Activated T-helper 17 cell treated with anti-CD3 and anti-CD28 coated beads, Interleukin-2, amount 50 U/mL, for 72 hours (primary cell): Measurements from ENCODE around the gene GSX1. TPM values are rescaled to one million over a fixed set of nuclear protein-coding genes. Genes with fewer than 3 reads are reported as not detected.
"Not testable (repeated sequence)": the region's sequence is repeated elsewhere in the genome, so short reads cannot be mapped to it uniquely, and the experiment has no call there.

Experiments used
- ATAC-seq: fragments of 150-1000 bp; cut with Tn5 transposase; replicated peaks from 2 replicates; pipeline ENCODE4 v1.10.0; 2021; ENCODE audit warnings: mild to moderate bottlenecking, moderate library complexity
- H3K27ac Mint-ChIP-seq: one replicate; pipeline ENCODE4 v1.8.0; 2022; ENCODE audit warnings: mixed read lengths
- H3K27me3 Mint-ChIP-seq: one replicate; pipeline ENCODE4 v1.8.0; 2022; ENCODE audit warnings: mixed read lengths
- H3K36me3 Mint-ChIP-seq: one replicate; pipeline ENCODE4 v1.8.0; 2022; ENCODE audit warnings: low read depth, mild to moderate bottlenecking, mixed read lengths
- H3K4me1 Mint-ChIP-seq: one replicate; pipeline ENCODE4 v1.8.0; 2022; ENCODE audit warnings: mixed read lengths
- H3K4me3 Mint-ChIP-seq: one replicate; pipeline ENCODE4 v1.8.0; 2022; ENCODE audit warnings: mild to moderate bottlenecking, mixed read lengths
- H3K9me3 Mint-ChIP-seq: one replicate; pipeline ENCODE4 v1.8.0; 2022; ENCODE audit warnings: mixed read lengths
- total RNA-seq, 2 donors: library from RNA; stranded (reverse); gene quantifications; one replicate each; pipeline ENCODE4 v1.2.3, GENCODE V29; 2022

The GSX1 gene
- total RNA-seq: not detected

DNA sequence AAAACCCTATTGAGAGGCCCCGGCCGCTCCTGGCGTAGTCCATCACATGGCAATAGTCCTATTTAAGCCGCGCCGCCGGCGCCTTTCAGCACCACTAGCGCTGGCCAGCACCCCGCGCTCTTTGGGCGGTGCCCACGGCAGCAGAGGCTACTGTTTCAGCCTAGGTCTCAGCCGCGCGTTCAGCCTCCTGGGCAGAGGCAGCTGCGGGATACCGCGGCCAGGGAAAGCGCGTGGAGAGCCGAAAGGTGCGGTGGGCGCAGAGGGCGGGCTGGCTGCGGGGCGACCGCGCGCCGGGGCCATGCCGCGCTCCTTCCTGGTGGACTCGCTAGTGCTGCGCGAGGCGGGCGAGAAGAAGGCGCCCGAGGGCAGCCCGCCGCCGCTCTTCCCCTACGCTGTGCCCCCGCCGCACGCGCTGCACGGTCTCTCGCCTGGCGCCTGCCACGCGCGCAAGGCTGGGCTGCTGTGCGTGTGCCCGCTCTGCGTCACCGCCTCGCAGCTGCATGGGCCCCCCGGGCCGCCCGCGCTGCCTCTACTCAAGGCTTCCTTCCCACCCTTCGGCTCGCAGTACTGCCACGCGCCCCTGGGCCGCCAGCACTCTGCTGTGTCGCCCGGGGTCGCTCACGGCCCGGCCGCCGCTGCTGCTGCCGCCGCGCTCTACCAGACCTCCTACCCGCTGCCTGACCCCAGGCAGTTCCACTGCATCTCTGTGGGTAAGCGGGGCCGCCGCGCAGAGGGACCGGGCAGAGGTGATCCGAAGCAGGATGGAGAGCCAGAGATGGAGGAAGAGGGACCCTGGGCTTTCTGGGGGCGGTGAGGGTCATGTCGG lies at the start of gene GSX1:
GSX1 (plus strand) TSS at position 91 of the 826 bp plus-strand sequence; CDS start at position 299, 208 bp downstream.
- Mint-ChIP-seq H3K27me3 (peaks cover 73% of the 10 kb centered on the region), H3K36me3 (no peaks in the 10 kb centered on the region), H3K9me3 (no peaks in the 10 kb centered on the region), H3K4me1 (peaks cover 29% of the 10 kb centered on the region), H3K27ac (no peak within 1 kb of the TSS), H3K4me3 (peak within 1 kb of the TSS; percentile 87)
- ATAC-seq: peak; percentile 62

DNA sequence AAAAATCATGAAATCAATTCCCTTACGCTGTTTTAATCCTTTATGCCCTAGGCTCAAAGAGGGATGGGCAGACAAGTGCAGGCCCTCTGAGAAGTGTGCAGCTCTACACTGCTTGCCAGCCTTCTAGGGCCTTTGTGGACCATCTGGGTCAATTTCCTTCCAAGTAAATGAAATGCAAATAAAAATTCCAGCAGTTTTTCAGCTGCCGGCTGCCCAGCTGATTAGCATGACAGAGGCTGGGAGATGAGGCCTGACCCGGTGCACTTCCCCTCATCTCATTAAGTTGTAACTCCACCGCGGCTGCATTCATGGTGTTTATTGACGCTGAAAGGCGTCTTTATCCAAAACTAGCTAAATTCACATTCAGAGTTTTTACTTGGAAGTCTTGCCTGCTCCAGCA lies 47.5 kb upstream of the GSX1 start:
- no peak for ATAC-seq
- H3K9me3 Mint-ChIP-seq: no peaks in the 10 kb centered on the region
- no peak overlapping the region for H3K27ac Mint-ChIP-seq
- no peaks in the 10 kb centered on the region for H3K4me1 Mint-ChIP-seq
- no peaks in the 10 kb centered on the region for H3K36me3 Mint-ChIP-seq
- H3K4me3 Mint-ChIP-seq: no peak overlapping the region
- no peaks in the 10 kb centered on the region for H3K27me3 Mint-ChIP-seq

DNA sequence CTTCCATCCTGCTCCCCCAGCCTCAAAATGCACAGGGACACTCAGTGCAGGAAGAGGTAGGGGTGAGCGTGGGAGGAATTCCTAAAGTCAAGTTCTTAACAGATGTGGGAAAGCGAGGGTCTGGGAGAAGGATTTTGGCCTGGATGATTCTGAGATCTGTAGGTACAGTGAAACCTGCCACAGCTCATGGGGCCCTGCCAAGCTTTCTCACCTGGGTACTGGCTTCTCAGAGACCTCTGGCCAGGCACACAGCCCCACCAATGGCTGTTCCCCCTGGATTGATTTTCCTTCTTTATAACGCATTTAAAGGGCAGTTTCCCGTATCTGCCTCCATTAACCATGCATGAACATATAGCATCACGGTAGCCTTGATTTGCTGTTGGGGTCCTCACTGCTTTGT lies 47.0 kb upstream of the GSX1 start:
- H3K36me3 Mint-ChIP-seq: no peaks in the 10 kb centered on the region
- ATAC-seq: no peak
- H3K9me3 Mint-ChIP-seq: no peaks in the 10 kb centered on the region
- no peak overlapping the region for H3K27ac Mint-ChIP-seq
- no peaks in the 10 kb centered on the region for H3K4me1 Mint-ChIP-seq
- no peaks in the 10 kb centered on the region for H3K27me3 Mint-ChIP-seq
- no peak overlapping the region for H3K4me3 Mint-ChIP-seq

DNA sequence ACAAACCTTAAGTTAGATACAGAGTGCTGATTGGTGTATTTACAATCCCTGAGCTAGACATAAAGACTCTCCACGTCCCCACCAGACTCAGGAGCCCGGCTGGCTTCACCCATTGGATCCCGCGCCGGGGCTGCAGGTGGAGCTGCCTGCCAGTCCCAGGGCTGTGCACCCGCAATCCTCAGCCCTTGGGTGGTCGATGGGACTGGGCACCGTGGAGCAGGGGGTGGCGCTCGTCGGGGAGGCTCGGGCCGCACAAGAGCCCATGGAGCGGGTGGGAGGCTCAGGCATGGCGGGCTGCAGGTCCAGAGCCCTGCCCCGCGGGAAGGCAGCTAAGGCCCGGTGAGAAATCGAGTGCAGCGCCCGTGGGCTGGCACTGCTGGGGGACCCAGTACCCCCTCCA lies 44.1 kb upstream of the GSX1 start:
- not testable (repeated sequence) for H3K4me1 Mint-ChIP-seq, H3K27me3 Mint-ChIP-seq, H3K9me3 Mint-ChIP-seq, H3K36me3 Mint-ChIP-seq, ATAC-seq, H3K4me3 Mint-ChIP-seq, H3K27ac Mint-ChIP-seq

DNA sequence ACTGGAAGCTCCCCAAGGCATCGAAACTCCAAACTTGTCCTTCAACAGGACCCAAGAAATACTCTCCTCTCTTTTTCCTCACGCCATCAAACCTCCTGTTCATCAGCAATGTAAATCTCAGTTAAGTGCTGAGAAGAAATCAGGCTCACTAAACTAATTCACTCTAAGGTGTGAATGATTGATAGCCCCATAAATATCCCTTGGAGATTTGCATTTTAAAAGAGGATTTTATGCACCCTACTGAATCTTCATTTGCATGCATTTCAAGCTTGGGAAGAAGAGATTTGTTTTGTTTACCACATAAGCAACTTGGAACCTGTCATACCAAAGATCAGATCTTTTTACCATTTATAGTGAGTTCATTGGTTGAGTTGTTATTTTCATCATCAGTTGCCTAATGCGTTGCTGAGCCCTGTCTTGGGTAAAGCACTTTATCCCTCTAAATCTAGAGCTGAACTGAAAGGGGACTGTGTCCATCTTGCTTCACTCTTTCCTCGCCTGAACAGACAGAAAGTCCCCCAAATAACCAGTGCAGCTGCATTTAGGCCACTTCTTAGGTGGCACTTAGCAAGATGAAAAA lies 40.2 kb upstream of the GSX1 start:
- no peaks in the 10 kb centered on the region for H3K9me3 Mint-ChIP-seq
- no peak overlapping the region for H3K4me3 Mint-ChIP-seq
- no peak overlapping the region for H3K27ac Mint-ChIP-seq
- no peak for ATAC-seq
- H3K4me1 Mint-ChIP-seq: no peaks in the 10 kb centered on the region
- no peaks in the 10 kb centered on the region for H3K36me3 Mint-ChIP-seq
- H3K27me3 Mint-ChIP-seq: peaks cover 3% of the 10 kb centered on the region

DNA sequence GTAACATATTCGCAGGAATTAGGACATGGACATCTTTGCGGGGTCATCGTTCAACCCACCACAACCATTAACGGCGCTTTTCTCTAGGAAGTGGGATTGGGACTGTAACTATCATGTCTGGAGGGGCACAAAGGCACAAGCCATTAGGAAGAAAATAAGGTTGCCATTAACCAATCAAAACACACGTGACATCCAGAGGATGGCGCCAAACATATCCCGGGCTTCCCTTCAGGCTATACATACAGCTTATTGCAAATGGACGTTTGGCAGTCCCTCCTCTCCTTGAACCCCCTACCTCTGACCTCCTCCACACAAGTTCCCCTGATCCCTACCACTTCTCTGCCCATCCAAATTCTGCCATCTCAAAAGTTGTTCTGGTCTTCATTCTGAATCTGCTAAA lies 26.6 kb upstream of the GSX1 start:
- no peak for ATAC-seq
- no peaks in the 10 kb centered on the region for H3K36me3 Mint-ChIP-seq

DNA sequence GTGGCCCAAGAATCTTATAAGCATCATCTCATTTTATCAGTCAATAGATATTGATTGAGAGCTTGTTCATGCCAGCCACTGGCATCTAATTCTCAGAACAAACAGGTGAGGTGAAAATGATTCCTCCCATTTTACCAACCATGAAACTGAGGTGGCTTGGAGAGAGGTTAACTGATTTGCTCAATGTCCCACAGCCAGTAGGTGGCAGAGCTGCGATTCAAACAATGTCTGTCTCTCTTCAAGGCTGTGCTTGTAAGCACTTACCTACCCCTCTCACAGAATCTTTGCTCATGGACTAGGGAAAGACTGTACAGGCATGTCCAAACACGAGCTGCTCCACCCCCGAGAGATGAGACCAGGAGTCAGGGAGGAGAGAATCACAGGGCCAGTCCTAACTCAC lies 21.5 kb upstream of the GSX1 start:
- H3K4me3 Mint-ChIP-seq: no peak overlapping the region
- H3K36me3 Mint-ChIP-seq: no peaks in the 10 kb centered on the region
- no peak overlapping the region for H3K27ac Mint-ChIP-seq
- peaks cover 30% of the 10 kb centered on the region for H3K27me3 Mint-ChIP-seq
- no peak for ATAC-seq
- H3K9me3 Mint-ChIP-seq: no peaks in the 10 kb centered on the region
- no peaks in the 10 kb centered on the region for H3K4me1 Mint-ChIP-seq

More for the DNA sequence above, 26.6 kb upstream of the GSX1 start:
- Mint-ChIP-seq H3K27ac (no peak overlapping the region), H3K4me3 (no peak overlapping the region), H3K9me3 (no peaks in the 10 kb centered on the region), H3K27me3 (peaks cover 35% of the 10 kb centered on the region), H3K4me1 (no peaks in the 10 kb centered on the region)

DNA sequence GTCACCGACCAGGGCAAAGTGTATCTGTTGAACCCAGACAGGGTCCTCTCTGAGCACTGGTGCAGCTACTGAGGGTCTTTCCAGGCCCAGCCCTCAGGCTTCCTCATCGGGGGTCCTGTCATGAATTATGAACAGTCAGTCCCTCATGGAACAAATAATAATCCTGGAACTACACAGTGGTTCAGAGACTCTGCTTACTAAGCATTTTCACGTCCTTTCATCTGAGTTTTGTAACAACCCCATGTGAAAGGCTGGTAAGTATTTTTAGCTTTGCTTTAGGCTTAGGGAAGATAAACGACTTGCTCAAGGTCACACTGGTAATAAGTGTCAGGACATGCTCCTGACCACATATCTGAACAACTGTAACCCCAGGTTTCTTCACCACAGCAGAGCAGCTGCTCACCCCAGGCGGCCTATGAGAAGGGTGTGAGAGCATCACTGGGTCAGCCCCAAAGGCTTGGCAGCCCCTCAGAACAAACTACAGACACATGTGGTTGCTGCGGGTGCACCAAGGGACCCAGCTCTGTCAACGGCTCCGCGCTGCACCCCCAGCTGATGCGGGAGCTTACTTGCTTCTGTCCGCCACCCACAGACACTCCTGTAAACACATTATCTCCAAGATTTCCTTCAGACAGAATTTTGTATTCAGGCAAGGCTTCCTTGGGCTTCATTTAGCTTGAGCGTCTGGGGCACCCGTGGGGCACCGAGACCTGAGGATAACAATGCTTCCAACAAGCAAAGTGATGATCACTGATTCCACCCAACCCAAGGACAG lies 19.4 kb upstream of the GSX1 start:
- Mint-ChIP-seq H3K4me3 (no peak overlapping the region), H3K9me3 (no peaks in the 10 kb centered on the region), H3K27ac (no peak overlapping the region), H3K4me1 (no peaks in the 10 kb centered on the region), H3K27me3 (peaks cover 40% of the 10 kb centered on the region), H3K36me3 (no peaks in the 10 kb centered on the region)
- no peak for ATAC-seq

DNA sequence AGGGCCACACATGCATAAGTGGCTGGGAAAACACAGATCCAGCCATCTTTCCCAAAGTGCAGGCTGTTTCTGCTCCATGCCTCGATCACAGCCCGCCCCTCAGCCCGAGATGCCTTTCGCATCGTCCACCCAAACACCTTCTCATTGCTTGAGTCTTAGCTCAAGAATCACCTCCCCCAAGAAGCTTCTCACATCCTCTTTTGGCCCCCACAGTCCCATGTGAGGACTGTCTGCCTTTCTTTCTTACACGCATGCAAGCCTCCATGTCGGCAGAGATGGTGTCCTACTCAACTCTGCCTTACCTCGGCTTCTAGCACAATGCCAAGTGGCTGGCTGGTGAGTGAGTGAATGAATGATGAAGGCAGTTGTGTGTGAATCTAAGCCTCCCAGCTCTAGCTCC lies 18.1 kb upstream of the GSX1 start:
- no peaks in the 10 kb centered on the region for H3K9me3 Mint-ChIP-seq
- no peaks in the 10 kb centered on the region for H3K36me3 Mint-ChIP-seq
- no peak for ATAC-seq
- no peak overlapping the region for H3K27ac Mint-ChIP-seq
- peaks cover 42% of the 10 kb centered on the region for H3K27me3 Mint-ChIP-seq
- H3K4me3 Mint-ChIP-seq: no peak overlapping the region
- H3K4me1 Mint-ChIP-seq: no peaks in the 10 kb centered on the region

DNA sequence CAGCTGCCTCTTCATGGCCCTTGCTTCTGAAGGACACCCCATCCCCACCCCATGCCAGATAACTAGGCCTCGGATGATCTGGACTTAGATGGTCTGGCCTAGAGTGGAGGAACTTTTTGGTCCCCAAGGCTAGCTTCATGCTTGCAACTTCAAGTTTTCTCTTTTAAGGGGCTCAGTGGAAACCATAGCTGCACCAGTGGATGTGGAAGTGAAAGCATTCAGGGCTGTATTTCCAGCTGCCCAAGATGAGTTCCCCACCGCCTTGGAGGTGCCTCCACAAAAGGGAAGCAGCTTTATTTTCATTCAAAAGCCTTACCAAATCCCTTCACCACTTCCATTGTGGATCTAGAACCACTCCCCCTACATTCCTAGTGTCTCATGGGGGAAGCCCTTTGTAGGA lies 17.6 kb upstream of the GSX1 start:
- H3K27ac Mint-ChIP-seq: no peak overlapping the region
- H3K27me3 Mint-ChIP-seq: peaks cover 40% of the 10 kb centered on the region
- no peaks in the 10 kb centered on the region for H3K9me3 Mint-ChIP-seq
- no peaks in the 10 kb centered on the region for H3K36me3 Mint-ChIP-seq
- ATAC-seq: no peak
- no peak overlapping the region for H3K4me3 Mint-ChIP-seq
- no peaks in the 10 kb centered on the region for H3K4me1 Mint-ChIP-seq

DNA sequence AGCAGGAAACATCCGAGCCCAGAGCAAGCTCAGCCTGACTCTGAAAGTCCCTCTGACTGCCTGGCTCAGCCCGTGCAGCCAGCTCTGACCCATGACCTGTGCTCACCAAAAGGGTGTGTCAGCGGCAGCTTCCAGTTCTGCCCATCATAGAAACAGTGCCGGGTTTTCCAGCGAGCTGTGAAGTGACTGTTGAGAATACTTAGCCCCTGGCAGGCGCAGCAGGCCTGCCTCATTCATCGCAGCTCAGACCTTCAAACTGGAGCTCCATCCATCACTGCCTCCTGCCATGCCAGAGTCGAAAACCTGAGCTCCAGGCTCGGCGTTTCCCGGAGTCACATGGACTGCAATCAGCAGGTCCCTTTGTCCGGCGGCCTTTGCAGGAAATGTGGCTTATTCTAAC lies 16.3 kb upstream of the GSX1 start:
- H3K36me3 Mint-ChIP-seq: no peaks in the 10 kb centered on the region
- no peaks in the 10 kb centered on the region for H3K9me3 Mint-ChIP-seq
- no peak overlapping the region for H3K27ac Mint-ChIP-seq
- H3K4me3 Mint-ChIP-seq: no peak overlapping the region
- no peak for ATAC-seq
- no peaks in the 10 kb centered on the region for H3K4me1 Mint-ChIP-seq
- H3K27me3 Mint-ChIP-seq: peaks cover 42% of the 10 kb centered on the region

DNA sequence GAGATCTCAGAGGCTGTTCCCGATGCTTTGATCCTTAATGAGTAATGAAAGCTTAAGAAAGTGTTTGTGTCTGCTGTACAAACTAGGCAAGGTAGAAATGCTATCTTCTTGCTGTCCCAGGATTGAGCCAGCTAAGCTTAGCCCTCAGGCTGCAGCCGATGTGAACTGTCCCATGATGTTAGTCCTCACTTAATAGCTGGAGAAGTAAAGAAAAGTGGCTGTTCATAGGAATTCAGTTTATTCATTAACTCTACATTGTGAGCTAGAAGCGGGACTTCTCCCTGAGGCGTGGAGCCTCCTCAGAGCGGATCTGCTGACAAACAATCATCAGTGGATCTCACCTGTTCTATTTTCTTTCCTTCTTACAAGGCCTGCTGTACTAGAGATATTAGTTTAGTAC lies 10.1 kb upstream of the GSX1 start:
- Mint-ChIP-seq H3K4me3 (no peak overlapping the region), H3K27ac (no peak overlapping the region), H3K36me3 (no peaks in the 10 kb centered on the region), H3K4me1 (no peaks in the 10 kb centered on the region), H3K27me3 (peaks cover 38% of the 10 kb centered on the region), H3K9me3 (no peaks in the 10 kb centered on the region)
- no peak for ATAC-seq

DNA sequence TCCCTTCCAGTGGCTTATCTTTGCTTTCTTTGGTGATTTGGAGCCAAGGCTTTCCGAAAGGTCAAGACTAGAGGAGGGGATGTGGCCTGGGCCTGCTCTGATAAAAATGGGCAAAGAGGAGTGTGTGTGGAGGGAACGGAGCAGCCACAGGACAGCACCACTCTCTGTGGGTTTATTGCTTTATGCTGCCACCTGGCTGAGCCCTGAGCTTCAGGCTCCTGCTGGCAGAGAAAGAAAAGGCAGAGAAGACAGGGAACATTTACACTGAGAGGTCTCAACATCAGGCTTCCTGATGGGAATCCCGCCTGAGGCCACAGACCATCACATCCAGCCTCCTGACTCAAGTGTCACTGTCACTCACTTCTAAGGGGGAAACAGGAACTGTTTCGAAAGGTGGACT lies 9.2 kb upstream of the GSX1 start:
- H3K27ac Mint-ChIP-seq: no peak overlapping the region
- H3K4me3 Mint-ChIP-seq: no peak overlapping the region
- no peaks in the 10 kb centered on the region for H3K4me1 Mint-ChIP-seq
- no peaks in the 10 kb centered on the region for H3K9me3 Mint-ChIP-seq
- peaks cover 36% of the 10 kb centered on the region for H3K27me3 Mint-ChIP-seq
- H3K36me3 Mint-ChIP-seq: no peaks in the 10 kb centered on the region
- no peak for ATAC-seq

DNA sequence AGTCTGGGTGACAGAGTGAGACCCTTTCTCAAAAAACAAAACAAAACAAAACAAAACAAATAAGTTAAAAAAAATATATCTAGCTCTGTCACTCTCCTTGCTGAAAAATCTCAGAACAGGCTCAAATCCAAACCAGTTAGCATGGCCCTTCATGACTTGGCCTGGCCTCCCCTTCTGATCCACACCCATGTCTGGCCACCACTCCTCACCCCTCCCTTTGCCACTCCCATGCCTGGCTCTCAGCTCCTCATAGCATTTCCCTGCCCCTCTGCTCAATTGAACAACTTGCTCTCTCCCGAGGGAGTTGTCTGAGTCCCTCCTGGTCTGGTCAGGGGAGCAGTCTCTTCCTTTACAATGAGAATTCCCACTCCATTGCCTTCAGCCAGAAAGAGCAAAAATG lies 4.0 kb upstream of the GSX1 start:
- Mint-ChIP-seq H3K4me1 (peaks cover 24% of the 10 kb centered on the region), H3K27me3 (peaks cover 53% of the 10 kb centered on the region), H3K36me3 (no peaks in the 10 kb centered on the region), H3K4me3 (no peak overlapping the region), H3K9me3 (no peaks in the 10 kb centered on the region), H3K27ac (no peak overlapping the region)
- no peak for ATAC-seq

DNA sequence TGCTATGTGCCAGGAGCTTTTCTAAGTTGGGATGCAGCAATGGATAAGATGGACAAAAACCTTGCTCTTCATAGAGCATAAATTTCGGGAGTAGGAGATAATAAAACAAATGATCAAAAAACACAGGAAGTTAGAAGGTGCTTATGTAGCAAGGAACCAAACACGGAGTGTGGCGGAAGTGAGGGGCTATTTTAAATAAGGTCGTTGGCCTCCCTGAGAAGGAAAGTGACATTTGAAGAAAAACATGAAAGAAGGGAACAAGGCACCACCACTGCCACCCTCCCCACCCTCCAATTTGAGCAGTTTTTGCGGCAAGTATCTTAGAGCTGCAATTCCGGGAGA lies 3.2 kb upstream of the GSX1 start:
- Mint-ChIP-seq H3K27ac (no peak overlapping the region), H3K4me3 (peak overlapping the region; percentile 54), H3K9me3 (no peaks in the 10 kb centered on the region), H3K4me1 (peaks cover 24% of the 10 kb centered on the region), H3K27me3 (peaks cover 56% of the 10 kb centered on the region), H3K36me3 (no peaks in the 10 kb centered on the region)
- ATAC-seq: no peak
